Measurements from ENCODE around the gene GALK1.

Gene GALK1

GRCh38 chr17:75776386-75777295 is 11.6 kb upstream of the GALK1 start:
- TF ChIP-seq CTCF (IDR thresholded peaks at IDR 0.05; ENCODE audit: low read depth, low read length), result no peak
- peak overlapping the region; percentile 23 for H3K4me3 ChIP-seq (ENCODE audit: low read depth, low read length)

GRCh38 chr17:75774991-75775668 is 10.1 kb upstream of the GALK1 start:
- no peak overlapping the region for H3K4me3 ChIP-seq (ENCODE audit: low read depth, low read length)
- no peak for TF ChIP-seq CTCF (IDR thresholded peaks at IDR 0.05; ENCODE audit: low read depth, low read length)

- TF ChIP-seq CTCF (IDR thresholded peaks at IDR 0.05; ENCODE audit: low read depth, low read length), result no peak
- no peak overlapping the region for H3K4me3 ChIP-seq (ENCODE audit: low read depth, low read length)
These were observed 9.5 kb upstream of the GALK1 start for GRCh38 chr17:75774471-75774990.

- TF ChIP-seq CTCF (IDR thresholded peaks at IDR 0.05; ENCODE audit: low read depth, low read length), result no peak
- H3K4me3 ChIP-seq (ENCODE audit: low read depth, low read length), result no peak overlapping the region
These were observed 8.9 kb upstream of the GALK1 start for GRCh38 chr17:75773808-75774470.

GRCh38 chr17:75773121-75773807 is 8.3 kb upstream of the GALK1 start:
- TF ChIP-seq CTCF (IDR thresholded peaks at IDR 0.05; ENCODE audit: low read depth, low read length), result no peak
- H3K4me3 ChIP-seq (ENCODE audit: low read depth, low read length), result no peak overlapping the region

GRCh38 chr17:75771334-75772281 is 6.6 kb upstream of the GALK1 start:
- no peak for TF ChIP-seq CTCF (IDR thresholded peaks at IDR 0.05; ENCODE audit: low read depth, low read length)
- no peak overlapping the region for H3K4me3 ChIP-seq (ENCODE audit: low read depth, low read length)
